Body of pancreas (tissue), 4 donors: ENCODE data around the gene KIF16B. TPM values are rescaled to one million over a fixed set of nuclear protein-coding genes. Genes with fewer than 3 reads are reported as not detected.

Experiments
- ATAC-seq: fragments of 150-250 bp; one replicate; pipeline ENCODE4 v1.9.1; 2016
- DNase-seq, 4 donors: peaks; one replicate each; pipeline ENCODE4 v3.0.0-alpha.2; 2019
- H3K27ac ChIP-seq, 4 donors: fragments of 200-600 bp; sonication (generic); 1 replicate in 3 of 4; 2 replicates in 1 of 4; pipeline versions ENCODE4 v1.5.1 to v1.6.1; 2016 to 2019; ENCODE audit warnings: mild to moderate bottlenecking in 1 of 4, mixed read lengths in 1 of 4, moderate library complexity in 1 of 4
- H3K27me3 ChIP-seq, 2 donors: fragments of 200-600 bp; sonication (generic); one replicate each; pipeline ENCODE4 v1.6.0; 2016; ENCODE audit warnings: mild to moderate bottlenecking in 1 of 2
- H3K36me3 ChIP-seq, 2 donors: fragments of 200-600 bp; sonication (generic); replicated peaks in 1 of 2; 2 replicates each; pipeline ENCODE4 v1.5.1; 2016; ENCODE audit warnings: low read depth in 2 of 2; ENCODE audit not compliant: insufficient read depth in 1 of 2
- H3K4me1 ChIP-seq: fragments of 200-600 bp; sonication (generic); one replicate; pipeline ENCODE4 v1.6.0; 2016
- H3K4me3 ChIP-seq, 2 donors: fragments of 200-600 bp; sonication (generic); 1 replicate in 1 of 2; 2 replicates in 1 of 2; pipeline ENCODE4 v1.5.1; 2016 to 2019
- H3K9me3 ChIP-seq, 3 donors: fragments of 200-600 bp; sonication (generic); 1 replicate in 2 of 3; 2 replicates in 1 of 3; pipeline ENCODE4 v1.5.1; 2016
- CTCF ChIP-seq, 7 experiments: fragments of 450-650 bp in 4 of 7; fragments of 200-600 bp in 3 of 7; sonication (generic) in 3 of 7; IDR thresholded peaks; one replicate each; pipeline ENCODE4 v1.5.1; 2016 to 2019; ENCODE audit warnings: antibody characterized with exemption in 7 of 7
- POLR2A ChIP-seq, 3 donors: fragments of 450-650 bp; IDR thresholded peaks; one replicate each; pipeline ENCODE4 v1.6.1; 2016; ENCODE audit warnings: antibody characterized with exemption in 3 of 3, mild to moderate bottlenecking in 2 of 3
- whole genome bisulfite sequencing, 2 donors: methylation state at CpG; one replicate each; pipeline ENCODE4 v1.1.5; 2017; 5-methylcytosine and 5-hydroxymethylcytosine counted together
- intact Hi-C: fragments of 100-400 bp; cut with DNase I; formaldehyde crosslinking; loops from one replicate; pipeline ENCODE4 v1.15.1; 2023
- total RNA-seq, 2 donors: library from RNA; depleted of rRNA; stranded (reverse); fragments of >200 nt; gene quantifications; one replicate each; pipeline ENCODE4 v1.1.0, GENCODE V29; 2016

KIF16B gene
- total RNA-seq, 2 donors from 2014 or later, result 13.7 to 55.0 TPM

DNA sequence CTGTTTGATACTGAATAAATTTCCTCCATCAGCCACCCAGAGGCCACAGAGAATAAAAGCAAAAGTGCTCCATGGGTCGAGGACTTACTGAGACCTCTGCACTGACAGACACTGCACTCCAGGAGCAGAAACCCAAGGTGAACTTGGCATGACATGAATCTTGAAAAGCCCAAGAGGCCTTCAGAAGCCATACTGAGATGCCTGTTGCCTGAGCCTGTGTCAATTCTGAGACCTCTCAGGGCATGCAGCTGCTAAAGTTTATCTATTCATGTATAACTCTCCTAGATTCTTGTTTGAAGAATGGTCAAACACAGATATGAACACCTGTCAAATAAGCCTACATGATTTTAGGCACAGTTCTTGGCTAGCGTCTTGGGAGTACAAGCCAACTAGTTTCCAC lies 145.7 kb downstream of the KIF16B start:
- no peak for TF ChIP-seq POLR2A (IDR thresholded peaks at IDR 0.05)
- H3K27me3 ChIP-seq, result no peaks in the 10 kb centered on the region
- H3K27ac ChIP-seq, result peak overlapping the region in 3 of 4 donors; percentile 9 to 43 (median 11)
- peaks cover 28% of the 10 kb centered on the region for H3K4me1 ChIP-seq
- no peak overlapping the region for H3K4me3 ChIP-seq
- no peak for DNase-seq
- ATAC-seq, result no peak
- WGBS, 2 donors, result 41 to 43% methylated on average over 2 of the region's 2 CpGs
- no peaks in the 10 kb centered on the region for H3K9me3 ChIP-seq
- intact Hi-C loops, result no loop called here
- H3K36me3 ChIP-seq, result no peaks in the 10 kb centered on the region

- Histone ChIP-seq H3K27me3 (no peaks in the 10 kb centered on the region), H3K4me3 (no peak overlapping the region), H3K4me1 (peaks cover 28% of the 10 kb centered on the region), H3K27ac (peak overlapping the region in 2 of 4 donors; percentile 88 to 90), H3K9me3 (no peaks in the 10 kb centered on the region), H3K36me3 (no peaks in the 10 kb centered on the region)
- WGBS, 2 donors, result 43 to 54% methylated on average over 1 of the region's 1 CpG
- intact Hi-C loops, result no loop called here
- no peak for ATAC-seq
- no peak for TF ChIP-seq CTCF (IDR thresholded peaks at IDR 0.05)
- TF ChIP-seq POLR2A (IDR thresholded peaks at IDR 0.05), result no peak
- DNase-seq, result no peak
Measured at GRCh38 chr20:16424780-16425179, 148.5 kb downstream of the KIF16B start.

DNA sequence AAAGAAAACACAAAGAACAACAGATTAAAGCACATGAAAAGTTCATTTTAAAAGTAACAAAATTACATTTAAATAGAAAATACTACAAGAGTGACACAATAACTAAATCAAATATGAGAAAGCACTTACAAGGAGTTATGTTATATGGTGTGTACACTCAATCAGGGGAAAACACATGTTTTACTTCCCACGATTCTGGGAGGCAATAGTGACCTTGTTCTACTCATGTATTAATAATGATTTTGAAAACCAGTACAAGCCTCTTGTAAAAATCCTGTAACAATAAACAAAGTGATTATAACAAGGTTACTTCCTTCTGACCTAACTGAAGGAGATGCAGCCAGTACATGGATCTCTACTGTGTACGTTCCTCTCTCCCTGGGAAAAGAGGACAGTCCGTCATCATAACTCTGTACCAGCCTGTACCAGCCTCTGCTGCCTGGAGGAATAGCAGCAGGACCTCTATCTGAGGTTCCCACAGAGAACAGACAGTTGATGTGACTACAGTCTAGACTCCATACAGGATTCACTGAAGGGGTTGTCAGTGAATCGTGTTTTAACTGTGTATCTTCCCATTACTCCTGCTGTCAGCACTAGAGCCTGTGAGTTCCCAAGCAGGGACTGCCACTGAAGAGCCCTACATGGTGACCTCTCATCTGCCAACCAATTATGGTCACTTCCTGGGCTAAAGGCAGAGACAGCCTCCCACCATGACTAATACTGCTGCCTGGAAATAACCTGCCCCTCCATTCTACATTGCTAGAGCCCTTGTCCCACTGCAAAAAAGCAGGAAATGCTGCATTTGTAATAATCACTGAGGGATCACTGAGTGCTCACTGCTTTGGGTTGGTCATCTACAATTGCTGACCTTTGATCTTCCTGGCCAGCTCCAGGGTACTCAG lies 149.7 kb downstream of the KIF16B start:
- H3K4me3 ChIP-seq, result no peak overlapping the region
- intact Hi-C loops, result no loop called here
- WGBS, 2 donors, result 34 to 42% methylated on average over 3 to 4 of the region's 4 CpGs
- no peaks in the 10 kb centered on the region for H3K9me3 ChIP-seq
- peak; percentile 93 for ATAC-seq
- H3K27ac ChIP-seq, result peak overlapping the region; percentile 80 to 91 (median 89)
- H3K36me3 ChIP-seq, result no peaks in the 10 kb centered on the region
- no peaks in the 10 kb centered on the region for H3K27me3 ChIP-seq
- TF ChIP-seq POLR2A (IDR thresholded peaks at IDR 0.05), result peak in 2 of 3 donors; percentile 26 to 42
- no peak for TF ChIP-seq CTCF (IDR thresholded peaks at IDR 0.05)
- DNase-seq, result peak; percentile 23 to 75 (median 49)
- H3K4me1 ChIP-seq, result peaks cover 28% of the 10 kb centered on the region

DNA sequence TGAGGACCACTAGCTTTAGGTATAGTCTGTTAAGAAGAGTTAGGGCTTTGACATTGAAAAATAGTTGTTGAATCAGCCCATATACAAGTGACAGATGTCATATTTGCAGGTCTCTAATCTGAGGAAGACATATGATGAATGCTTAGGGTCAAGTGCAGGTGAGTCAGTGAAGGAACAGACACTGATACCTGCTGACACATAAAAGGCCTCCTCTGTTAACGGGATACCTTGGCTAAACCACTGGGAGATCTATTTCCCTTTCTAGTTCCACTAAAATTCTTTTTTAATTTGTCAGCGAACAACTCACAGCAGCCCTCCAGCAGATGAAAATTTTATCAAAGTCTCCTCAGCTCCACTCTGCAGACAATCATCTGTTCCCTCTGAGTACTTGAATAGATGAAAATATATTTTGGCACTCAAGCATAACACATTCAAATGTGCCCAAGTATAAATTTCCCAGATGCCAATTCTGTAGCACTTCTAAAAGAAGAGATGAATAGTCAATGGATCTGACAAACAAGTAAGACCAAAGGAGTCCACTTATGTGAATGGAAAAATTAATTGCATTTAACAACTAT lies 154.0 kb downstream of the KIF16B start:
- H3K27me3 ChIP-seq, result no peaks in the 10 kb centered on the region
- TF ChIP-seq CTCF (IDR thresholded peaks at IDR 0.05) (no peak), POLR2A (IDR thresholded peaks at IDR 0.05) (no peak)
- DNase-seq (no peak), ATAC-seq (no peak)
- H3K9me3 ChIP-seq, result no peaks in the 10 kb centered on the region
- H3K4me1 ChIP-seq, result peaks cover 10% of the 10 kb centered on the region
- WGBS, 2 donors, result 84 to 94% methylated on average over 2 of the region's 2 CpGs
- intact Hi-C loops, result no loop called here
- no peak overlapping the region for H3K27ac ChIP-seq
- no peaks in the 10 kb centered on the region for H3K36me3 ChIP-seq
- no peak overlapping the region for H3K4me3 ChIP-seq

DNA sequence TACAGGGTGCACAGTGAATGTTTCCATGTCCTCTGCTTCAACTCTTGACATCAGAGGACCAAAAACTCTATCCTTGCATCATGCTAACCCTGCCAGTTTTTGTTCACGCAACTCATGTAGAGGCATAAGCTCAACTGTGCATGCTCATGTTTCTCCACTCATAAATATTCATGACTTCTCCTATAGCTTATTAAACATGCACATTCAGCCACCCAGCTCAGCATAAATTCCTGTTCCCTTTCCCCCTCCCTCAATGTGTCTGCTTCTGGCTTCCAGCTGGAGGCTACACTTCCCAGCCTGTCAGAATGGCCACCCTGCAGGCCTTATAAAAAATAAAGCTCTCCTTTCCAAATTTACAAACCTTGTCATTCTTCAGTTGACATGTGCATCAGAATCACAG lies 154.6 kb downstream of the KIF16B start:
- ATAC-seq (no peak), DNase-seq (no peak)
- H3K27me3 ChIP-seq, result no peaks in the 10 kb centered on the region
- H3K4me3 ChIP-seq, result no peak overlapping the region
- H3K36me3 ChIP-seq, result no peaks in the 10 kb centered on the region
- H3K4me1 ChIP-seq, result peaks cover 4% of the 10 kb centered on the region
- no peak for TF ChIP-seq POLR2A (IDR thresholded peaks at IDR 0.05)
- TF ChIP-seq CTCF (IDR thresholded peaks at IDR 0.05), result no peak
- intact Hi-C loops, result no loop called here
- H3K9me3 ChIP-seq, result no peaks in the 10 kb centered on the region
- WGBS, 2 donors, result 93 to 100% methylated on average over 1 of the region's 1 CpG
- H3K27ac ChIP-seq, result no peak overlapping the region
